Upper lobe of left lung (tissue), 4 donors: ENCODE measurements around the gene ATG16L1.

Experiments
- CTCF ChIP-seq, 6 experiments: fragments of 450-650 bp in 4 of 6; fragments of 200-600 bp in 2 of 6; sonication (generic) in 2 of 6; IDR thresholded peaks; one replicate each; pipeline ENCODE4 v1.5.1; 2016 to 2019; ENCODE audit warnings: antibody characterized with exemption in 6 of 6
- EP300 ChIP-seq, 4 donors: sonication (generic); formaldehyde crosslinking; IDR thresholded peaks; one replicate each; pipeline ENCODE4 v1.5.1; 2017; ENCODE audit warnings: antibody characterized with exemption in 4 of 4, control low read depth in 2 of 4
- POLR2A ChIP-seq, 4 donors: fragments of 450-650 bp; IDR thresholded peaks; one replicate each; pipeline ENCODE4 v1.5.1; 2016 to 2017; ENCODE audit warnings: antibody characterized with exemption in 4 of 4, mild to moderate bottlenecking in 2 of 4

GRCh38 chr2:233287871-233288270 is 36.4 kb downstream of the ATG16L1 start:
- no peak for TF ChIP-seq CTCF (IDR thresholded peaks at IDR 0.05)
- TF ChIP-seq POLR2A (IDR thresholded peaks at IDR 0.05), result no peak
- TF ChIP-seq EP300 (IDR thresholded peaks at IDR 0.05), result no peak
